BE2C (cell line): ENCODE measurements around the gene FBXO36. TPM values are rescaled to one million over a fixed set of nuclear protein-coding genes. Genes with fewer than 3 reads are reported as not detected.

ENCODE experiments used
- DNase-seq: peaks from one replicate; pipeline ENCODE4 v3.0.0-alpha.2; 2020
- H3K27me3 ChIP-seq: fragments of 250-450 bp; sonication (Bioruptor Pico); 2 replicates; pipeline ENCODE4 v1.5.1; 2020; ENCODE audit warnings: mild to moderate bottlenecking
- H3K36me3 ChIP-seq: fragments of 250-450 bp; sonication (Bioruptor Pico); 2 replicates; pipeline ENCODE4 v1.5.1; 2020; ENCODE audit warnings: mild to moderate bottlenecking
- H3K4me1 ChIP-seq: fragments of 250-450 bp; sonication (Bioruptor Pico); 2 replicates; pipeline ENCODE4 v1.5.1; 2020
- H3K4me3 ChIP-seq: 2 replicates; pipeline ENCODE4 v1.5.1; 2011; ENCODE audit warnings: low read depth, low read length
- H3K9me3 ChIP-seq: fragments of 250-450 bp; sonication (Bioruptor Pico); 2 replicates; pipeline ENCODE4 v1.5.1; 2020
- polyA plus RNA-seq: library from polyadenylated mRNA; unstranded; fragments of >200 nt; gene quantifications from one replicate; pipeline ENCODE4 v1.2.1, GENCODE V29; 2012; ENCODE audit warnings: low read depth, missing spikeins; ENCODE audit not compliant: insufficient read length, insufficient read depth
- TF ChIP-seq, protein P1 (sequence below): IDR thresholded peaks from 2 replicates; pipeline ENCODE4 v1.5.1; 2012; ENCODE audit warnings: mild to moderate bottlenecking, low read depth, low read length

Gene FBXO36, protein sequence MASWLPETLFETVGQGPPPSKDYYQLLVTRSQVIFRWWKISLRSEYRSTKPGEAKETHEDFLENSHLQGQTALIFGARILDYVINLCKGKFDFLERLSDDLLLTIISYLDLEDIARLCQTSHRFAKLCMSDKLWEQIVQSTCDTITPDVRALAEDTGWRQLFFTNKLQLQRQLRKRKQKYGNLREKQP
- polyA plus RNA-seq: 1.1 TPM

DNA sequence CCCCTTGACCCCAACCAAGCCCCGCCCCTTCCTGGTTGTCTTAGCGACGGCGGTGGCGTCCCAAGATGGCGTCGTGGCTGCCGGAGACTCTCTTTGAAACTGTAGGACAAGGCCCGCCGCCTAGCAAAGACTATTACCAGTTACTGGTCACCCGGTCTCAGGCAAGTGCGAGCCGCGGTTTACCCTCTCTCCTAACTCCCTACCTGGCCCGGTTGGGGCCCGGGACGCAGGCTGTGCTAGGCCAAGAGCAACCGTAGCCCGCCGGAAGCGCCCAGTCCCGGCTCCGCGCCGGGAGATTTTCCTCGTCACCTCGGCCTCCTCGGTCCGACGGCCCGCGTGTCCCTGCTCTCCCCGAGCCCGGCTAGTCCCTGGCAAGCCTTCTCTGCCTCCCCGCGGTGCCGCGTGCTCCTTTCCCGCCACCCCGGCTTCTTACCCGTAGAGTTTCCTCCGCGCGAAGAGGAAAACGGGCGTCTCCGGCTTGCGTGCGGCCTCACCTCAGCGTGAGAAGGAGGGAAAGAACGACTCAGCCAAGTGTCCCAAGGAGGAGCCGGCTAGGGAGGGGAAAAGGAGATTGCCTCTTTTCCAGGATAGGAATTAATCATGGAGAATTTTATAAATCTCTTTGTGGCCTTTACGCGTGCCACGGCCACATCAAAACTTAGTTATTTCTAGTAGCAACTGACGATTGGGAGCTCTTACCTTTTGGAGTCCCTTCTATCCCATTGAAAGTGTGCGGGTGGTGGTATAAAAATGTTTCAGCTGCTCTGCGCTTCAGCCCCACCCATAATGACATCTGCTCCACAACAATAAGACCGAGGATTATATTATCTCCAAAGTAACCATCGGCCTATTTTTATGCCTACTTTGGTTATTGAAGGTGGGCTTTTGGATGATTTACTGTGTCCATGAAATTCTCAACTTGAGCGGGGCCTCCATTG, at the start of gene FBXO36:
Gene FBXO36 (plus strand): TSS at position 55 of the 938 bp plus-strand sequence. CDS start 11 bp downstream, at position 66.
- Histone ChIP-seq H3K36me3 (peaks cover 13% of the 10 kb centered on the region), H3K9me3 (no peaks in the 10 kb centered on the region), H3K27me3 (no peaks in the 10 kb centered on the region), H3K4me3 (peak within 1 kb of the TSS; percentile 83), H3K4me1 (0 out of 2 replicates have a peak, but pooled peaks cover 3% of the 10 kb centered on the region)
- peak; percentile 88 for DNase-seq
- TF ChIP-seq, protein P1, sequence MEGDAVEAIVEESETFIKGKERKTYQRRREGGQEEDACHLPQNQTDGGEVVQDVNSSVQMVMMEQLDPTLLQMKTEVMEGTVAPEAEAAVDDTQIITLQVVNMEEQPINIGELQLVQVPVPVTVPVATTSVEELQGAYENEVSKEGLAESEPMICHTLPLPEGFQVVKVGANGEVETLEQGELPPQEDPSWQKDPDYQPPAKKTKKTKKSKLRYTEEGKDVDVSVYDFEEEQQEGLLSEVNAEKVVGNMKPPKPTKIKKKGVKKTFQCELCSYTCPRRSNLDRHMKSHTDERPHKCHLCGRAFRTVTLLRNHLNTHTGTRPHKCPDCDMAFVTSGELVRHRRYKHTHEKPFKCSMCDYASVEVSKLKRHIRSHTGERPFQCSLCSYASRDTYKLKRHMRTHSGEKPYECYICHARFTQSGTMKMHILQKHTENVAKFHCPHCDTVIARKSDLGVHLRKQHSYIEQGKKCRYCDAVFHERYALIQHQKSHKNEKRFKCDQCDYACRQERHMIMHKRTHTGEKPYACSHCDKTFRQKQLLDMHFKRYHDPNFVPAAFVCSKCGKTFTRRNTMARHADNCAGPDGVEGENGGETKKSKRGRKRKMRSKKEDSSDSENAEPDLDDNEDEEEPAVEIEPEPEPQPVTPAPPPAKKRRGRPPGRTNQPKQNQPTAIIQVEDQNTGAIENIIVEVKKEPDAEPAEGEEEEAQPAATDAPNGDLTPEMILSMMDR: no peak

DNA sequence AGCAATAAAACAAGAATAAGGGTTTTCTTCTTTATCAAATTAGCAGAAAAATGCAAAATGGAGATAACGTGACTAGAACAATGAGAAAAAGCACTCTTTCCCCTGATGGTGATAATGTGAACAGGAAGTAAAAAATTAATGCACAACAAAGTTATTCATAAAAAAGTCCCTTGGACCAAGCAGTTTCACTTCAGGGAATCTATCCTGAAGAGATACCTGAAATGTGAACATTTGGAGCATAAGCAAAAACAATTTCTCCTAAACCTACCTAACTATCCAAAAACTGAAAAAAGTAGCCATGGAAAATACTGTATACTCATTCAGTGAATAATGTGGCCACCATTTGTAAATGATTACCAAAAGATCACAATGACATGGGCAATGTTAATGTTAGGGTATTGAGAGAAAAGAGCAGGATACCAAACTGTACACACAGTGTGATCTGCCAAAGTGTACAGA, 49.2 kb upstream of the FBXO36 start:
- peaks cover 4% of the 10 kb centered on the region for H3K4me1 ChIP-seq
- H3K27me3 ChIP-seq: no peaks in the 10 kb centered on the region
- TF ChIP-seq, protein P1: no peak
- H3K9me3 ChIP-seq: no peaks in the 10 kb centered on the region
- H3K4me3 ChIP-seq: no peak overlapping the region
- peaks cover 8% of the 10 kb centered on the region for H3K36me3 ChIP-seq
- no peak for DNase-seq

DNA sequence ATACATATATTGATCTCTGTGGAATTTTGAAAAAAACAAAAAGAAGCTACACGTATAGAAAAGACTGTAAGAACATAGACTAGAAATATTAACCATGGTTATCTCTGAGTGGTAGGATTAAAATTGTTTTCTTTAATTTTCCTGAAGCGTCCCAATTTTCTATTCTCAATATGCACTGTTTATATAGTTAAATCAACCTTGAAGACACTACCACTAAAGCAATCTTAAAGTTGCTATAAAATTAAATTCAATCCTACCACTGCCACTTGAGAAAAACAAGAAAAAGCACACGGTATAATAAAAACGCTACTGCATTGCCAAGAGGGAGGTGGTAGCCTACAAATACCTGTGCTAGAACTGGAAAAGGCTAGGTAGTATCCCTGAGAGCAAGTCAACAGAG, 47.7 kb upstream of the FBXO36 start:
- TF ChIP-seq, protein P1: no peak
- Histone ChIP-seq H3K27me3 (no peaks in the 10 kb centered on the region), H3K4me1 (peaks cover 4% of the 10 kb centered on the region), H3K4me3 (no peak overlapping the region), H3K36me3 (peaks cover 16% of the 10 kb centered on the region), H3K9me3 (no peaks in the 10 kb centered on the region)
- no peak for DNase-seq

DNA sequence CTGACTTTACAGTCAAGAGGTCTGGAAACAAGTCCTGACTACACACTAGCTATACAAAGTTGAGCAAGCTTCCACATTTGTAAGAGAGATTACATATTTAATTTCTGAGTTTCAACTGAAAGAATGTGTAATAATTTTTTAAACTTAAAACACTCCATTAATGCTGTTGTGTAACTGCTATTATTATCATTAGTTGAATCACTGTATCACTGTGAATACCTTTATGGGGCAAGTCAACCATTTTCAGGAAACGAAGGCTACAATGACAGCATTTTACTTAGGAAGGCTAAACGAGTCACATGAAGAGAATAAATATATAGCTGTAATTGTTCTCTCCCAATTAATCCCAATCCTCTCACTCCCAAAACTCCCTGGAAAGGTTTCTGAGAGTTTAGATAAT, 46.8 kb upstream of the FBXO36 start:
- H3K27me3 ChIP-seq: no peaks in the 10 kb centered on the region
- DNase-seq: no peak
- H3K4me1 ChIP-seq: peaks cover 4% of the 10 kb centered on the region
- no peaks in the 10 kb centered on the region for H3K9me3 ChIP-seq
- no peak overlapping the region for H3K4me3 ChIP-seq
- H3K36me3 ChIP-seq: peaks cover 24% of the 10 kb centered on the region
- TF ChIP-seq, protein P1: no peak

DNA sequence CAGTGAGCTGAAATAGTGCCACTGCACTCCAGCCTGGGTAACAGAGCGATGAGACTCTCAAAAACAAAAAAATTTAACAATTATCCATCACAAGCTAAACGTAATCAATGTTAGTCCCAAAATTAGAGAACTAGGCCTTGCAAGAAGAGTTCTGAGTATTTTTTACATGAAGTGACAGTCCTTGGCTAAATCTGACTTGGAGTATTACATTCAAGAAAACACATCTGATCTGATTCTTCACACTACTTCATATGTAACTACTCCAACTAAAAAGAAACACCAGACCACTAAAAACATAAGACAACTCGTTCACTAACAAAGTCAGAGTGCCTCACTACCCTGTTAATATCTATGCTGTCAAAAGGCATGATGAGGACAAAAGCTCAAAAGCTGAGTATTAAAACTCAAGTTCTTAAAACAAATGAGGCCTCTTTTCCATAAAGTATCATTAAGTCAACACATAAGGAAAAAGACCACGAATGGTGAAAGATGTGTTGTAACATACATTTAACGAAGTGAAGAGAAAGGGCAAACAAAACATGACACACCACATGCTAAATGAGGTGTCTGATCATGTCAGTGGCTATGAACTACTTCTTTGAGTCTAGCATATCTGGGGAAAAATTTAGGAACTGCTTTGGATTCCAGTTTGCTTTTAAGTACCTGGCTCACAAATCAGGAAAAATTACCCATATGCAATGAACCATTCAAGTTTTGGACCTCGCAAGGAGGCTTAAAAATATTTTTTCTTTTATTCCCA, 42.9 kb upstream of the FBXO36 start:
- no peak for DNase-seq
- no peaks in the 10 kb centered on the region for H3K4me1 ChIP-seq
- H3K4me3 ChIP-seq: no peak overlapping the region
- peaks cover 24% of the 10 kb centered on the region for H3K36me3 ChIP-seq
- TF ChIP-seq, protein P1: no peak
- no peaks in the 10 kb centered on the region for H3K27me3 ChIP-seq
- no peaks in the 10 kb centered on the region for H3K9me3 ChIP-seq
